HL-60 (cell line): Measurements from ENCODE around the gene NAGS.

Source experiments
- GABPA ChIP-seq: IDR thresholded peaks from 2 replicates; pipeline ENCODE4 v1.6.1; 2012; ENCODE audit warnings: low read depth
- TF ChIP-seq, protein P1 (sequence below): IDR thresholded peaks from one replicate; pipeline ENCODE4 v1.5.1; 2011; ENCODE audit warnings: low read length, control low read depth, inconsistent platforms; ENCODE audit not compliant: insufficient read depth

DNA sequence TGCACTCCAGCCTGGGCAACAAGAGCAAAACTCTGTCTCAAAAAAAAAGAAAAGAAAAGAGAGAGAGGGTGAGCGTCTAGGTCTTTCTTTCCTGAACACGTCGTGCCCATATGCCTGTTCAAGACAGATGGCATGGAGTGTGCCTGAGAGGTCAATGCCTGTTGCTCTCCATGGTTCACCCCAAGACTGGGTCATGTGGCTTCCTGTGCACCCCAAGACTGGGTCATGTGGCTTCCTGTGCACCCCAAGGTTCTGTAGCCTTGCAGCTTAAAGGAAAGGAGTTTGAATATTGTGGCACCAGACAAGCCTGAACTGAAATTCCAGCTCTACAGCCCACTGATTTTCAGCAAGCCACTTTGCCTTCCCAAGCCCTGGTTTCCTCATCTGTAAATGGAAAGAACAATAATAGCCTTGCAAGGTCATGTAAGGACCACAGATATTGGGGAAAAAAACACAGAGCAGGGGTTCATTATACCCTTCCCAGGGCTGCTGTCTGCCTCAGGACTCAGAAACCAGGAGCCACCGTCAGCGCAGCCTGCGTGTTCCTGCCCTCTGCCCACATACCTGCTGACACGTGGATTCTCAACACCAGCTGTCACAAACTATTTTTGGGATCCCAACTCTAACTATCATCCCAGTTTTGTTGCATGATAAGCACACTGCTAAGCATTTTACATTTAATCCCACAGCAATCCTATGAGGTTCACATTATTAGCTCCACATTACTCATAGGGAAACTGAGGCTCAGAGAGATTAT, 18.0 kb upstream of the NAGS start:
- TF ChIP-seq, protein P1, sequence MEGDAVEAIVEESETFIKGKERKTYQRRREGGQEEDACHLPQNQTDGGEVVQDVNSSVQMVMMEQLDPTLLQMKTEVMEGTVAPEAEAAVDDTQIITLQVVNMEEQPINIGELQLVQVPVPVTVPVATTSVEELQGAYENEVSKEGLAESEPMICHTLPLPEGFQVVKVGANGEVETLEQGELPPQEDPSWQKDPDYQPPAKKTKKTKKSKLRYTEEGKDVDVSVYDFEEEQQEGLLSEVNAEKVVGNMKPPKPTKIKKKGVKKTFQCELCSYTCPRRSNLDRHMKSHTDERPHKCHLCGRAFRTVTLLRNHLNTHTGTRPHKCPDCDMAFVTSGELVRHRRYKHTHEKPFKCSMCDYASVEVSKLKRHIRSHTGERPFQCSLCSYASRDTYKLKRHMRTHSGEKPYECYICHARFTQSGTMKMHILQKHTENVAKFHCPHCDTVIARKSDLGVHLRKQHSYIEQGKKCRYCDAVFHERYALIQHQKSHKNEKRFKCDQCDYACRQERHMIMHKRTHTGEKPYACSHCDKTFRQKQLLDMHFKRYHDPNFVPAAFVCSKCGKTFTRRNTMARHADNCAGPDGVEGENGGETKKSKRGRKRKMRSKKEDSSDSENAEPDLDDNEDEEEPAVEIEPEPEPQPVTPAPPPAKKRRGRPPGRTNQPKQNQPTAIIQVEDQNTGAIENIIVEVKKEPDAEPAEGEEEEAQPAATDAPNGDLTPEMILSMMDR, result no peak
- no peak for TF ChIP-seq GABPA
